OCI-LY7 (cell line): ENCODE measurements around the gene MBLAC1. TPM values are rescaled to one million over a fixed set of nuclear protein-coding genes. Genes with fewer than 3 reads are reported as not detected.

Source experiments
- BruUV-seq: library from RNA; stranded (reverse); fragments of 400-500 nt; replicated peaks from 2 replicates; lab custom pipeline; 2021; lab: Mats Ljungman, UMichigan
- CTCF ChIA-PET: fragments of 300-600 bp; sonication (Branson Sonifier 250); formaldehyde crosslinking; loops from one replicate; lab custom pipeline; 2022; ENCODE audit warnings: antibody characterized with exemption; ENCODE audit not compliant: unreplicated experiment; lab: Charles Lee
- POLR2A ChIA-PET: fragments of 300-600 bp; sonication (Branson Sonifier 250); formaldehyde crosslinking; loops from one replicate; lab custom pipeline; 2022; ENCODE audit warnings: antibody characterized with exemption; lab: Charles Lee
- DNase-seq: peaks from one replicate; pipeline ENCODE4 v3.0.0-alpha.2; 2015; ENCODE audit warnings: low spot score
- H2AFZ ChIP-seq: fragments of 200-600 bp; sonication (generic), shearing (Covaris generic); 2 replicates; pipeline ENCODE4 v1.6.1; 2014; ENCODE audit warnings: mild to moderate bottlenecking, antibody characterized with exemption, low read length, moderate library complexity
- H3K27ac ChIP-seq: fragments of 200-600 bp; sonication (generic); 2 replicates; pipeline ENCODE4 v1.5.1; 2014; ENCODE audit warnings: mixed run types, low read depth, mild to moderate bottlenecking, moderate library complexity, low read length, inconsistent platforms; ENCODE audit not compliant: poor library complexity, severe bottlenecking
- H3K36me3 ChIP-seq: fragments of 200-600 bp; sonication (generic); 2 replicates; pipeline ENCODE4 v1.6.1; 2014; ENCODE audit warnings: mild to moderate bottlenecking, antibody characterized with exemption, low read length, moderate library complexity, mixed read lengths; ENCODE audit not compliant: insufficient read depth
- H3K4me1 ChIP-seq: fragments of 200-600 bp; sonication (generic); 2 replicates; pipeline ENCODE4 v1.5.1; 2014; ENCODE audit warnings: mild to moderate bottlenecking, low read length; ENCODE audit not compliant: insufficient read depth, poor library complexity, severe bottlenecking
- H3K4me2 ChIP-seq: fragments of 200-600 bp; sonication (generic); 2 replicates; pipeline ENCODE4 v1.6.1; 2014; ENCODE audit warnings: mild to moderate bottlenecking, low read length
- H3K4me3 ChIP-seq: fragments of 200-600 bp; sonication (generic); 2 replicates; pipeline ENCODE4 v1.5.1; 2014; ENCODE audit warnings: mild to moderate bottlenecking, low read depth, low read length; ENCODE audit not compliant: poor library complexity, severe bottlenecking
- H3K79me2 ChIP-seq: fragments of 200-600 bp; sonication (generic); 2 replicates; pipeline ENCODE4 v1.6.1; 2016; ENCODE audit warnings: low read depth, mild to moderate bottlenecking, low read length, moderate library complexity, mixed read lengths; ENCODE audit not compliant: insufficient read depth
- H3K9me2 ChIP-seq: fragments of 200-600 bp; sonication (generic); 2 replicates; pipeline ENCODE4 v1.6.1; 2016; ENCODE audit warnings: mild to moderate bottlenecking, low read length, mixed read lengths; ENCODE audit not compliant: insufficient read depth
- H3K9me3 ChIP-seq: fragments of 200-600 bp; sonication (generic); 2 replicates; pipeline ENCODE4 v1.6.1; 2014; ENCODE audit warnings: mild to moderate bottlenecking, mixed run types, low read length, mixed read lengths
- H4K20me1 ChIP-seq: fragments of 200-600 bp; sonication (generic); 2 replicates; pipeline ENCODE4 v1.6.1; 2014; ENCODE audit warnings: mild to moderate bottlenecking, antibody characterized with exemption, low read length, moderate library complexity, mixed read lengths; ENCODE audit not compliant: insufficient read depth
- EZH2phosphoT487 ChIP-seq: fragments of 200-600 bp; sonication (generic); IDR thresholded peaks from 2 replicates; pipeline ENCODE4 v1.6.1; 2018; ENCODE audit warnings: low read depth, borderline replicate concordance, mild to moderate bottlenecking, mixed run types, antibody characterized with exemption, low read length, moderate library complexity, mixed read lengths
- intact Hi-C: fragments of 100-400 bp; cut with micrococcal nuclease; formaldehyde crosslinking; loops from one replicate; pipeline ENCODE4 v1.10.0; 2022; ENCODE audit not compliant: unreplicated experiment
- total RNA-seq, 2 experiments: library from RNA; depleted of rRNA in 1 of 2; stranded (reverse); fragments of >200 nt in 1 of 2; shearing (Covaris generic) in 1 of 2; gene quantifications; 2 replicates each; pipeline ENCODE4 v1.2.3, GENCODE V29; 2014 to 2022
- TF ChIP-seq, protein P1 (sequence below): fragments of 200-600 bp; sonication (generic); conservative IDR thresholded peaks from 2 replicates; pipeline ENCODE4 v1.5.1; 2014; ENCODE audit warnings: mild to moderate bottlenecking, antibody characterized with exemption, low read length, moderate library complexity, mixed read lengths

Gene MBLAC1
- total RNA-seq, 2 experiments from 2014 or later: 4.5 to 4.8 TPM

DNA sequence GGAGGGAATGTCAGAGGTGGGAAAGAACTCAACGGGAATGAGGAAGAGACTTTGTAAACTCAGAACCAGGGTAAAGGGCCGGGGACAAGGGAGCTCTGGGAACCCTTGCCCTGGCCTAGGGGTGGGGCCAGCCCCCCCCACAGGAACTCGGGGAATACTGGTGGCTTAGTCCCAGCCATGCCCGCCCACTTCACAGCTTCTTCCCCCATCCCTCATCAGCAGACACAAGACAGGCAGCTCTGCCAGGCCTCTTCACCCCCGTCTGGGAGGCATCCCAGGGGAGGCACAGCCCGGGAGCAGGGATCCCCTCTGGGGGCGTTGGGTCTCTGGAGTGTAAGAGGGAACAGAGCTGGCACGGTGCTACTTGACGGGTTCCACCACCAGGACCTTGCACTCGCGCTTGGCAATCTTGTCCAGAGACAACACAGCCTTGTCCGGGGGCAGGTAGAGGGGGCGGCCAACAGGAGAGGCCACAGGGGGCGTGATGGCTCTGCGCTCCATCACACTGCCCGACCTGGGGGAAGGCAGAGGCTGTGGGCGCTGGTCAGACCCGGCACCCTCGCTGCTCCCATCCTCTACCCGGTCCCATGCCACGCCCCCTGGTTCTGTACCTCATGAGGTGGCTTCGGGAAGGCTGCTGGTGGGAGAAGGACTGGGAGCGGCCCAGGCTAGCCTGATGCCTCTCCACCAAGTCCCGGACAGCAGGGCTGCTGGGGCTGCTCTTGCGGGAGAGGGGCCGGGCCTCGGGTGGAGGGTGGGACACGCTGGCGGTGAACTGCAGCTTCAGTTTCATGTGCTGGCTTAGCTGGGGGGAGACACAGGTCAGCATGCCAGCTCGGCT is 28.1 kb downstream of the MBLAC1 start:
- DNase-seq: no peak
- peaks cover 63% of the 10 kb centered on the region for H3K36me3 ChIP-seq
- no peak overlapping the region for H2AFZ ChIP-seq
- intact Hi-C loops: loop anchor here (5.0 kb wide), 1 partner anchor 62 kb away; the partner anchor contains the start of gene PVRIG
- H3K79me2 ChIP-seq: peaks cover 38% of the 10 kb centered on the region
- H4K20me1 ChIP-seq: peaks cover 10% of the 10 kb centered on the region; the same call in 1 of the 2 replicates
- TF ChIP-seq EZH2phosphoT487: no peak
- TF ChIP-seq, protein P1, sequence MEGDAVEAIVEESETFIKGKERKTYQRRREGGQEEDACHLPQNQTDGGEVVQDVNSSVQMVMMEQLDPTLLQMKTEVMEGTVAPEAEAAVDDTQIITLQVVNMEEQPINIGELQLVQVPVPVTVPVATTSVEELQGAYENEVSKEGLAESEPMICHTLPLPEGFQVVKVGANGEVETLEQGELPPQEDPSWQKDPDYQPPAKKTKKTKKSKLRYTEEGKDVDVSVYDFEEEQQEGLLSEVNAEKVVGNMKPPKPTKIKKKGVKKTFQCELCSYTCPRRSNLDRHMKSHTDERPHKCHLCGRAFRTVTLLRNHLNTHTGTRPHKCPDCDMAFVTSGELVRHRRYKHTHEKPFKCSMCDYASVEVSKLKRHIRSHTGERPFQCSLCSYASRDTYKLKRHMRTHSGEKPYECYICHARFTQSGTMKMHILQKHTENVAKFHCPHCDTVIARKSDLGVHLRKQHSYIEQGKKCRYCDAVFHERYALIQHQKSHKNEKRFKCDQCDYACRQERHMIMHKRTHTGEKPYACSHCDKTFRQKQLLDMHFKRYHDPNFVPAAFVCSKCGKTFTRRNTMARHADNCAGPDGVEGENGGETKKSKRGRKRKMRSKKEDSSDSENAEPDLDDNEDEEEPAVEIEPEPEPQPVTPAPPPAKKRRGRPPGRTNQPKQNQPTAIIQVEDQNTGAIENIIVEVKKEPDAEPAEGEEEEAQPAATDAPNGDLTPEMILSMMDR: no peak
- ChIA-PET POLR2A (interaction anchor here (0.5 kb wide), 1 partner anchor 53 kb away, joined by 3 read pairs; no protein-coding TSS in a partner anchor), CTCF (no interaction called here)
- no peak overlapping the region for H3K4me3 ChIP-seq
- H3K9me2 ChIP-seq: no peaks in the 10 kb centered on the region
- BruUV-seq: no TSS peak
- H3K4me1 ChIP-seq: peaks cover 61% of the 10 kb centered on the region
- H3K27ac ChIP-seq: no peak overlapping the region
- no peak overlapping the region; the same call in 1 of the 2 replicates for H3K4me2 ChIP-seq
- H3K9me3 ChIP-seq: no peaks in the 10 kb centered on the region

GRCh38 chr7:100155553-100156317 is 29.0 kb downstream of the MBLAC1 start:
- Histone ChIP-seq H3K4me2 (0 out of 2 replicates have a peak overlapping the region, but pooled peaks have one; percentile 2), H2AFZ (no peak overlapping the region), H3K79me2 (peaks cover 30% of the 10 kb centered on the region; the same call in 1 of the 2 replicates), H4K20me1 (peaks cover 10% of the 10 kb centered on the region; the same call in 1 of the 2 replicates), H3K4me3 (no peak overlapping the region), H3K9me3 (no peaks in the 10 kb centered on the region), H3K9me2 (no peaks in the 10 kb centered on the region), H3K4me1 (peaks cover 53% of the 10 kb centered on the region), H3K27ac (no peak overlapping the region), H3K36me3 (peaks cover 63% of the 10 kb centered on the region)
- BruUV-seq: no TSS peak
- POLR2A ChIA-PET: interaction anchor here (0.6 kb wide), 1 partner anchor 61 kb away, joined by 3 read pairs; no protein-coding TSS in a partner anchor
- no peak for DNase-seq
- TF ChIP-seq, protein P1: no peak
- no peak for TF ChIP-seq EZH2phosphoT487
- CTCF ChIA-PET: no interaction called here
- intact Hi-C loops: loop anchor here (5.0 kb wide), 1 partner anchor 62 kb away; the partner anchor contains the start of gene PVRIG
